Aorta (tissue), 5 donors: Measurements from ENCODE around the gene NEUROG3. TPM values are rescaled to one million over a fixed set of nuclear protein-coding genes. Genes with fewer than 3 reads are reported as not detected.
"Not testable (repeated sequence)": the region's sequence is repeated elsewhere in the genome, so short reads cannot be mapped to it uniquely, and the experiment has no call there.

Experiments
- ATAC-seq: fragments of 200-7000 bp; cut with Tn5 transposase; one replicate; pipeline ENCODE4 v1.9.1; 2022; ENCODE audit warnings: moderate library complexity; ENCODE audit not compliant: low FRiP score
- DNase-seq, 2 donors: peaks; one replicate each; pipeline ENCODE4 v3.0.0-alpha.2; 2020
- H3K27ac ChIP-seq, 2 donors: one replicate each; pipeline ENCODE4 v1.5.1; 2013; ENCODE audit warnings: low read length in 2 of 2, mild to moderate bottlenecking in 2 of 2, moderate library complexity in 2 of 2, control low read depth in 1 of 2, inconsistent platforms in 1 of 2, low read depth in 1 of 2
- H3K27me3 ChIP-seq, 2 donors: one replicate each; pipeline ENCODE4 v1.6.1; 2013; ENCODE audit warnings: control low read depth in 1 of 2, low read length in 1 of 2, mild to moderate bottlenecking in 1 of 2, moderate library complexity in 1 of 2; ENCODE audit not compliant: insufficient read depth in 2 of 2, control insufficient read depth in 1 of 2
- H3K36me3 ChIP-seq, 2 donors: one replicate each; pipeline ENCODE4 v1.6.1; 2013; ENCODE audit warnings: control low read depth in 1 of 2, low read length in 1 of 2, mild to moderate bottlenecking in 1 of 2; ENCODE audit not compliant: insufficient read depth in 2 of 2, control insufficient read depth in 1 of 2
- H3K4me1 ChIP-seq, 2 donors: one replicate each; pipeline ENCODE4 v1.6.1; 2013; ENCODE audit warnings: low read length in 2 of 2, control low read depth in 1 of 2, mild to moderate bottlenecking in 1 of 2, moderate library complexity in 1 of 2; ENCODE audit not compliant: insufficient read depth in 2 of 2, control insufficient read depth in 1 of 2
- H3K4me3 ChIP-seq, 2 donors: one replicate each; pipeline ENCODE4 v1.5.1; 2013; ENCODE audit warnings: low read length in 2 of 2, control low read depth in 1 of 2, mild to moderate bottlenecking in 1 of 2
- H3K9me3 ChIP-seq: one replicate; pipeline ENCODE4 v1.6.1; 2013; ENCODE audit warnings: mild to moderate bottlenecking, low read length; ENCODE audit not compliant: control insufficient read depth
- WGBS, 2 donors: extraction: QIAGEN DNeasy Blood & Tissue Kit; methylation state at CpG; one replicate each; pipeline ENCODE4 v1.1.7; 2013; 5-methylcytosine and 5-hydroxymethylcytosine counted together
- intact Hi-C, 2 donors: fragments of 100-400 bp; cut with DNase I; formaldehyde crosslinking; loops; one replicate each; pipeline versions ENCODE4 v1.14.2 to v1.15.0; 2022
- polyA plus RNA-seq, 2 donors: library from polyadenylated mRNA; stranded (reverse); fragments of 200-250 nt; gene quantifications; one replicate each; pipeline ENCODE4 v1.2.3, GENCODE V29; 2013
- total RNA-seq, 2 donors: library from RNA; stranded (reverse); fragmentation: NEBNext Ultra II Directional; extraction: Animal tissue kit (Norgen Biotek cat#: 25700); gene quantifications; one replicate each; pipeline ENCODE4 v1.2.1, GENCODE V29; 2021
- donor health status: healthy with polysubstance abuse.
- donor health status: Bipolar disorder and iron deficiency.
- donor health status: DM: no; HTN: no; CAD: no.
- donor health status: DM: no; HTN: no; CAD: no.
- donor health status: DM: yes; HTN: yes; CAD: no.

NEUROG3 gene
- total and polyA plus RNA-seq, 4 donors = 1.1 TPM; not detected in 3

DNA sequence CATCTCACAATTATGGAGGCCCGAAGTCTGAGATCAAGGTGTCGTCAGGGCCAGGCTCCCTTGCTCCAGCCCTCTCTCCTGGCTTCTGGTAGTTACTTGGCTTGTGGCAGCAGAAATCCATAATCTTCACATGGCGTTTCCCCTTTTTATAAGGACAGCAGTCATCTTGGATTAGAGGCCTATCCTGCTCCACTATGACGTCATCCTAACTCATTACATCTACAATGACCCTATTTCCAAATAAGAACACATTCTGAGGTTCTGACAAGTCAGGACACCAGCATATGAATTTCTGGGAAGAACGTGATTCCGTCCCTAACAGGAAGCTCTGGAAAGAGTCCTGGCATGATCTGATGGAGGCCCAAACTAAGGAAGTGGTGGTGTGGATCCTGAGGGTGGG, 35.8 kb downstream of the NEUROG3 start:
- 86 to 90% methylated on average over 6 of the region's 6 CpGs for WGBS, 2 donors

DNA sequence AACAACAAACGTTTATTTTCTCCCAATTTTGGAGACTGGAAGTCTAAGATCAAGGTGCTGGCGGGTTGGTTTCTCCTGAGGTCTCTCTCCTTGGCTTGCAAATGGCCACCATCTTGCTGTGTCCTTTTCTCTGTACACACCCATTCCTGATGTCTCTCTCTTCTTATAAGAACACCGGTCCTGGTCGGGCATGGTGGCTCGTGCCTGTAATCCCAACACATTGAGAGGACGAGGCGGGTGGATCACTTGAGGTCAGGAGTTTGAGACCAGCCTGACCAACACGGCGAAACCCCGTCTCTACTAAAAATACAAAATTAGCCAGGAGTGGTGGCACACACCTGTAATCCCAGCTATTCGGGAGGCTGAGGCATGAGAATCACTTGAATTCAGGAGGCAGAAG, 36.7 kb downstream of the NEUROG3 start:
- WGBS, 2 donors = 94 to 95% methylated on average over 11 of the region's 11 CpGs
- H3K27ac ChIP-seq, ATAC-seq, H3K9me3 ChIP-seq, DNase-seq, H3K27me3 ChIP-seq, H3K36me3 ChIP-seq, H3K4me1 ChIP-seq, H3K4me3 ChIP-seq, intact Hi-C loops: not testable (repeated sequence)

More for the DNA sequence above, 35.8 kb downstream of the NEUROG3 start:
- Histone ChIP-seq H3K9me3 (peaks cover 3% of the 10 kb centered on the region), H3K4me3 (no peak overlapping the region), H3K27me3 (no peaks in the 10 kb centered on the region), H3K36me3 (no peaks in the 10 kb centered on the region), H3K4me1 (no peaks in the 10 kb centered on the region), H3K27ac (no peak overlapping the region)
- ATAC-seq (no peak), DNase-seq (no peak)
- intact Hi-C loops = no loop called here

DNA sequence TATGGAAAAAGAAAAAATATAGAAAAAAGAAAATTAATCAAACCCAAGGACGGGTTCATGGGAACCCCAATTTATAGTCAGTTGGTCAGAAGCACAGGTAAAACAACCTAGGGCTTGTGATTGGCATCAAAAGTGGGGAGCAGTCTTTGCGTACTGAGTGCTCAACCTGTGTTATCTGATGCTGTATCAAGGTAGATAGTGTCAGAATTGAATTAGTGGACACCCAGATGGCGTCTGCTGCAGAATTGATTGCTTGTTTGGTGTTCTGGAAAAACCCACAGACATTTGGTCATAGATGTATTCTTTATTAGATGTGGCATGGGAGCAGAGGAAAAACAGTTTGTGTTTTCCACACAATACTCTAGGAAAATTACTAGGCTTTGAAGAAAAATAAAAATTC, 39.6 kb downstream of the NEUROG3 start:
- Histone ChIP-seq H3K27me3 (no peaks in the 10 kb centered on the region), H3K4me1 (no peaks in the 10 kb centered on the region), H3K9me3 (no peaks in the 10 kb centered on the region), H3K36me3 (no peaks in the 10 kb centered on the region), H3K27ac (no peak overlapping the region), H3K4me3 (no peak overlapping the region)
- WGBS, 2 donors = 62 to 69% methylated on average over 3 of the region's 3 CpGs
- DNase-seq = no peak
- intact Hi-C loops = no loop called here
- no peak for ATAC-seq

DNA sequence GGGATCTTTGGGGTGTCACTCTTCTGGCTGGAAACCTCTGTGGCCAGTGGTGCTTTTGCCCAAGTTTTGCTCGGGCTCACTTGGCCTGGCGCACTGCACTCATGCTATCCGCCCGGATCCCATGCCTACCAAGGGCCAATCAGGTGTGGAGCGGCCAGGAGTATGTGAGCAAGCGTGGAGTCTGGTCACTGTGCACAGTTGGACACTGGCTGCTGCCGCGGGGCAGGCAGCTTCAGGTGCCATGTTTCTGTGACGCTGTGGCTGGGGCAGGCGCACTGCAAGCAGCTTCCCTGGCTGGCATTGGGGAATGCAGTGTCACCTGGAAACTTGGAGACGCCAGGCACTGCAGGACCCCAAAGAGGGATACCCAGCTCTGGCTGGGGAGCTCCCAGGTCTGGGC, 45.3 kb downstream of the NEUROG3 start:
- H3K27me3 ChIP-seq = no peaks in the 10 kb centered on the region
- ATAC-seq = no peak
- 95 to 96% methylated on average over 9 to 11 of the region's 11 CpGs for WGBS, 2 donors
- no peaks in the 10 kb centered on the region for H3K36me3 ChIP-seq
- intact Hi-C loops = no loop called here
- no peaks in the 10 kb centered on the region for H3K4me1 ChIP-seq
- H3K27ac ChIP-seq = no peak overlapping the region
- DNase-seq = no peak
- peaks cover 2% of the 10 kb centered on the region for H3K9me3 ChIP-seq
- no peak overlapping the region for H3K4me3 ChIP-seq

Other genes with a start within 250 kb of the NEUROG3 start
- under 1 TPM in 1 of 2 donors, not detected in 1; 0.49 TPM for gene TACR2, start 156.5 kb downstream of the NEUROG3 start, total RNA-seq
- 1 to 10 TPM in 1 of 2 donors, under 1 TPM in 1; 0.31 to 2.5 TPM for gene TACR2, start 156.5 kb downstream of the NEUROG3 start, polyA plus RNA-seq
- gene TSPAN15, start 122.0 kb downstream of the NEUROG3 start, total RNA-seq = 10 to 100 TPM; 12.8 to 16.8 TPM
- 10 to 100 TPM in 1 of 2 donors, 1 to 10 TPM in 1; 1.8 to 10.3 TPM for gene TSPAN15, start 122.0 kb downstream of the NEUROG3 start, polyA plus RNA-seq
- 10 to 100 TPM in 1 of 2 donors, 1 to 10 TPM in 1; 6.6 to 10.6 TPM for gene FAM241B, start 56.8 kb upstream of the NEUROG3 start, total RNA-seq
- 1 to 10 TPM; 4.7 to 9.9 TPM for gene FAM241B, start 56.8 kb upstream of the NEUROG3 start, polyA plus RNA-seq
- gene COL13A1, start 228.5 kb upstream of the NEUROG3 start, total RNA-seq = 10 to 100 TPM in 1 of 2 donors, 1 to 10 TPM in 1; 9.3 to 13.6 TPM
- 10 to 100 TPM in 1 of 2 donors, 1 to 10 TPM in 1; 3.5 to 32.8 TPM for gene COL13A1, start 228.5 kb upstream of the NEUROG3 start, polyA plus RNA-seq